GM12878 (cell line): ENCODE measurements around the gene RAB43. TPM values are rescaled to one million over a fixed set of nuclear protein-coding genes. Genes with fewer than 3 reads are reported as not detected.

Experiments used
- ATAC-seq: fragments of 200-7000 bp; cut with Tn5 transposase; 3 replicates; pipeline ENCODE4 v1.9.1; 2020; ENCODE audit warnings: mild to moderate bottlenecking, moderate library complexity
- BruUV-seq: library from RNA; stranded (reverse); fragments of 400-500 nt; replicated peaks from 2 replicates; lab custom pipeline; 2021; lab: Mats Ljungman, UMichigan
- CTCF ChIA-PET: fragments of 300-600 bp; sonication (Branson Sonifier 250); formaldehyde crosslinking; extraction: SDS; loops from one replicate; lab custom pipeline; 2021; ENCODE audit warnings: inconsistent platforms; lab: Yijun Ruan, JAX
- POLR2A ChIA-PET: fragments of 350-600 bp; formaldehyde crosslinking; extraction: SDS; loops from one replicate; lab custom pipeline; 2021; ENCODE audit warnings: inconsistent platforms; lab: Charles Lee
- RAD21 ChIA-PET: fragments of 300-600 bp; sonication (Branson Sonifier 250); formaldehyde crosslinking; loops from one replicate; lab custom pipeline; 2023; ENCODE audit warnings: antibody characterized with exemption; ENCODE audit not compliant: unreplicated experiment; lab: Charles Lee
- SMC1A ChIA-PET: fragments of 300-600 bp; sonication (Branson Sonifier 250); formaldehyde crosslinking; loops from one replicate; lab custom pipeline; 2023; ENCODE audit not compliant: unreplicated experiment, uncharacterized antibody; lab: Charles Lee
- DNase-seq: peaks from one replicate; pipeline ENCODE4 v3.0.0-alpha.2; 2011; ENCODE audit warnings: low read depth, low spot score
- FAIRE-seq: peaks from 3 replicates; lab custom pipeline; 2011; peaks lifted over from hg19 to GRCh38; lab: Jason Lieb, UNC
- H2AFZ ChIP-seq: 2 replicates; pipeline ENCODE4 v1.6.0; 2011; ENCODE audit warnings: low read depth, low read length, control low read depth; ENCODE audit not compliant: control insufficient read depth
- H3K27ac ChIP-seq: 2 replicates; pipeline ENCODE4 v1.5.1; 2011; ENCODE audit warnings: control low read depth; ENCODE audit not compliant: control insufficient read depth, insufficient read depth
- H3K27me3 ChIP-seq, 2 experiments: replicated peaks in 1 of 2; 2 replicates each; pipeline versions ENCODE4 v1.6.0 to v1.6.1; 2011; ENCODE audit warnings: low read length in 1 of 2; ENCODE audit not compliant: control insufficient read depth in 2 of 2, insufficient read depth in 2 of 2
- H3K36me3 ChIP-seq, 2 experiments: 2 replicates each; pipeline ENCODE4 v1.5.1; 2011; ENCODE audit warnings: low read length in 1 of 2; ENCODE audit not compliant: control insufficient read depth in 2 of 2, insufficient read depth in 2 of 2
- H3K4me1 ChIP-seq: 2 replicates; pipeline ENCODE4 v1.6.1; 2011; ENCODE audit warnings: mild to moderate bottlenecking, low read length, moderate library complexity, mixed read lengths; ENCODE audit not compliant: control insufficient read depth, insufficient read depth
- H3K4me2 ChIP-seq: 2 replicates; pipeline ENCODE4 v1.6.0; 2011; ENCODE audit warnings: control low read depth; ENCODE audit not compliant: control insufficient read depth, insufficient read depth
- H3K4me3 ChIP-seq: fragments of 200-600 bp; sonication (generic); 2 replicates; pipeline ENCODE4 v1.5.1; 2016
- H3K79me2 ChIP-seq: 2 replicates; pipeline ENCODE4 v1.6.0; 2011; ENCODE audit warnings: low read length; ENCODE audit not compliant: control insufficient read depth, insufficient read depth
- H3K9ac ChIP-seq: 2 replicates; pipeline ENCODE4 v1.8.0; 2011; ENCODE audit warnings: low read length, control low read depth, mixed read lengths; ENCODE audit not compliant: control insufficient read depth, insufficient read depth
- H3K9me3 ChIP-seq: replicated peaks from 3 replicates; pipeline ENCODE4 v1.5.1; 2011; ENCODE audit warnings: mild to moderate bottlenecking, low read length; ENCODE audit not compliant: control insufficient read depth, insufficient read depth
- H4K20me1 ChIP-seq: 2 replicates; pipeline ENCODE4 v1.6.0; 2011; ENCODE audit not compliant: control insufficient read depth, insufficient read depth
- ESRRA ChIP-seq: IDR thresholded peaks from 2 replicates; pipeline ENCODE4 v1.6.1; 2012; ENCODE audit warnings: mild to moderate bottlenecking, low read length, improper control_type of control experiment
- FOS ChIP-seq: IDR thresholded peaks from 3 replicates; pipeline ENCODE4 v1.6.1; 2011; ENCODE audit warnings: borderline replicate concordance; ENCODE audit not compliant: insufficient read length; ENCODE audit errors: extremely low read depth
- KAT2A ChIP-seq: conservative IDR thresholded peaks from 2 replicates; pipeline ENCODE4 v1.6.1; 2011; ENCODE audit warnings: low read depth, low read length; ENCODE audit not compliant: control insufficient read depth
- MYC ChIP-seq: IDR thresholded peaks from 2 replicates; pipeline ENCODE4 v1.6.1; 2011; ENCODE audit warnings: mild to moderate bottlenecking, low read length, moderate library complexity, inconsistent platforms; ENCODE audit not compliant: insufficient read depth, insufficient replicate concordance, insufficient read length, severe bottlenecking
- NRF1 ChIP-seq: conservative IDR thresholded peaks from 2 replicates; pipeline ENCODE4 v1.6.1; 2011; ENCODE audit warnings: mild to moderate bottlenecking, low read depth, low read length, improper control_type of control experiment
- REST ChIP-seq: IDR thresholded peaks from 2 replicates; pipeline ENCODE4 v1.6.1; 2012; ENCODE audit warnings: mild to moderate bottlenecking, low read depth, low read length
- SIN3A ChIP-seq: IDR thresholded peaks from 2 replicates; pipeline ENCODE4 v1.6.1; 2012; ENCODE audit warnings: low read depth, low read length, improper control_type of control experiment
- SP1 ChIP-seq: IDR thresholded peaks from one replicate; pipeline ENCODE4 v1.6.1; 2011; ENCODE audit warnings: low read depth, low read length
- YBX1 ChIP-seq: fragments of 450-650 bp; IDR thresholded peaks from 2 replicates; pipeline ENCODE4 v1.6.1; 2016; ENCODE audit warnings: antibody characterized with exemption
- ZBED1 ChIP-seq: IDR thresholded peaks from 2 replicates; pipeline ENCODE4 v1.6.1; 2016; ENCODE audit warnings: borderline replicate concordance
- ZNF384 ChIP-seq: IDR thresholded peaks from 2 replicates; pipeline ENCODE4 v1.6.1; 2012; ENCODE audit warnings: low read depth, mild to moderate bottlenecking, low read length, improper control_type of control experiment, borderline replicate concordance
- WGBS: methylation state at CpG from one replicate; pipeline ENCODE4 v1.1.6; 2016; ENCODE audit warnings: low lambda C conversion rate; ENCODE audit not compliant: insufficient replicate concordance, insufficient coverage; ENCODE audit errors: missing lambda C conversion rate; 5-methylcytosine and 5-hydroxymethylcytosine counted together
- in situ Hi-C: fragments of 300-500 bp; cut with MboI; formaldehyde crosslinking; loops from 9 replicates; pipeline ENCODE4 v1.14.3; 2018; ENCODE audit warnings: mixed read lengths
- intact Hi-C: fragments of 100-400 bp; cut with micrococcal nuclease; formaldehyde crosslinking; loops from one replicate; pipeline ENCODE4 v1.14.2; 2022; ENCODE audit not compliant: unreplicated experiment
- polyA plus RNA-seq, 11 experiments: library from polyadenylated mRNA; depleted of rRNA in 4 of 11; unstranded in 6 of 11; stranded (reverse) in 5 of 11; fragments of >200 nt; fragmentation: Nextera tagmentation in 4 of 11; fragmentation: Illumina TruSeq in 1 of 11; extraction: Ambion mirVana in 4 of 11; extraction: Trizol in 1 of 11; gene quantifications; 1 replicate in 1 of 11; 2 replicates in 10 of 11; pipeline versions ENCODE4 v1.2.1 to v1.2.3, GENCODE V29; 2011 to 2016; ENCODE audit warnings: inconsistent platforms in 2 of 11, missing spikeins in 2 of 11, low read depth in 1 of 11
- total RNA-seq, 4 experiments: library from RNA; depleted of rRNA in 3 of 4; stranded (reverse); fragments of >200 nt in 3 of 4; fragmentation: Illumina TruSeq in 1 of 4; extraction: Trizol in 1 of 4; gene quantifications; 2 replicates each; pipeline versions ENCODE4 v1.2.1 to v1.2.3, GENCODE V29; 2013 to 2021

RAB43 gene
- total and polyA plus RNA-seq, 10 of the 15 experiments (the other 5 are each of a cell fraction or from before 2014, with no cell fraction given): 0.08 to 14.0 (median 4.0) TPM

GRCh38 chr3:129119365-129120100, 2.1 kb downstream of the RAB43 start:
- peaks cover 27% of the 10 kb centered on the region for H3K4me1 ChIP-seq
- ChIA-PET SMC1A (interaction anchor here (0.7 to 3.7 kb wide), 10 partner anchors 19 to 401 kb away, joined by 3 to 25 read pairs (median 4); no protein-coding TSS in a partner anchor), POLR2A (interaction anchor here (0.9 to 3.5 kb wide), 5 partner anchors 42 to 321 kb away, joined by 4 to 20 read pairs (median 6); partner anchors contain the start of genes CNBP, COPG1 and IFT122), CTCF (interaction anchor here (1.0 to 4.3 kb wide), 8 partner anchors 11 to 324 kb away, joined by 3 to 41 read pairs (median 4); partner anchors contain the start of gene COPG1), RAD21 (interaction anchor here (0.8 to 3.2 kb wide), 6 partner anchors 42 to 197 kb away, joined by 3 to 17 read pairs (median 3); a partner anchor contains a TSS)
- peak overlapping the region; percentile 97 for H3K27ac ChIP-seq
- ATAC-seq (no peak), FAIRE-seq (no peak), DNase-seq (no peak)
- H4K20me1 ChIP-seq: no peaks in the 10 kb centered on the region
- peak overlapping the region; percentile 94 for H3K9ac ChIP-seq
- no peaks in the 10 kb centered on the region for H3K27me3 ChIP-seq
- intact Hi-C loops: loop anchor here (2.0 to 5.0 kb wide), 2 partner anchors 63 to 67 kb away; partner anchors contain the start of gene CNBP
- 0 out of 4 replicates have a peak, but pooled peaks cover 0 to 1% of the 10 kb centered on the region in 2 experiments for H3K36me3 ChIP-seq
- BruUV-seq: no TSS peak
- TF ChIP-seq ZNF384 (no peak), NRF1 (no peak), SIN3A (peak; percentile 55; the same call in 1 of the 2 replicates)
- peak overlapping the region; percentile 97 for H3K4me2 ChIP-seq
- H2AFZ ChIP-seq: no peak overlapping the region
- WGBS: 55% methylated on average over 13 of the region's 13 CpGs
- H3K4me3 ChIP-seq: peak overlapping the region; percentile 65
- no peaks in the 10 kb centered on the region for H3K9me3 ChIP-seq
- peaks cover 24% of the 10 kb centered on the region for H3K79me2 ChIP-seq
- in situ Hi-C loops: no loop called here

- peaks cover 24% of the 10 kb centered on the region for H3K79me2 ChIP-seq
- H3K27me3 ChIP-seq: no peaks in the 10 kb centered on the region
- H3K27ac ChIP-seq: no peak overlapping the region
- ATAC-seq (no peak), FAIRE-seq (no peak), DNase-seq (no peak)
- CTCF ChIA-PET: interaction anchor here (0.7 to 4.3 kb wide), 5 partner anchors 10 to 501 kb away, joined by 3 to 41 read pairs (median 4); no protein-coding TSS in a partner anchor
- RAD21 ChIA-PET: interaction anchor here (0.8 to 3.2 kb wide), 5 partner anchors 43 to 198 kb away, joined by 3 to 17 read pairs (median 3); a partner anchor contains a TSS
- H3K9me3 ChIP-seq: no peaks in the 10 kb centered on the region
- peak overlapping the region; percentile 97; the same call in 1 of the 2 replicates for H3K4me2 ChIP-seq
- no peak overlapping the region for H2AFZ ChIP-seq
- H4K20me1 ChIP-seq: no peaks in the 10 kb centered on the region
- intact Hi-C loops (no loop called here), in situ Hi-C loops (no loop called here)
- H3K4me3 ChIP-seq: peak overlapping the region; percentile 65; the same call in 1 of the 2 replicates
- SMC1A ChIA-PET: interaction anchor here (0.9 to 3.7 kb wide), 6 partner anchors 18 to 400 kb away, joined by 3 to 25 read pairs (median 3); no protein-coding TSS in a partner anchor
- H3K4me1 ChIP-seq: peaks cover 27% of the 10 kb centered on the region
- H3K36me3 ChIP-seq: 0 out of 4 replicates have a peak, but pooled peaks cover 0 to 3% of the 10 kb centered on the region in 2 experiments
- 88% methylated on average over 5 of the region's 5 CpGs for WGBS
- POLR2A ChIA-PET: interaction anchor here (0.9 to 3.5 kb wide), 4 partner anchors 43 to 161 kb away, joined by 3 to 15 read pairs (median 5); partner anchors contain the start of gene COPG1
- H3K9ac ChIP-seq: no peak overlapping the region
- no TSS peak for BruUV-seq
- TF ChIP-seq SP1 (no peak), FOS (no peak), REST (no peak), ZBED1 (no peak), KAT2A (no peak), ESRRA (no peak), MYC (no peak), YBX1 (no peak)
Observed at GRCh38 chr3:129118745-129119144, 2.9 kb downstream of the RAB43 start.
